ENCODE results near the gene DOP1A.

Gene DOP1A

GRCh38 chr6:83073615-83074014 lies 6.1 kb downstream of the DOP1A start:
- DNase-seq (ENCODE audit: low read depth in 2 of 2, low spot score in 1 of 2): no peak

- DNase-seq (ENCODE audit: low read depth in 2 of 2, low spot score in 1 of 2): no peak
Observed at GRCh38 chr6:83083476-83083875, 16.0 kb downstream of the DOP1A start.

- no peak for DNase-seq (ENCODE audit: low read depth in 2 of 2, low spot score in 1 of 2)
Observed at GRCh38 chr6:83086751-83087150, 19.3 kb downstream of the DOP1A start.

- DNase-seq (ENCODE audit: low read depth in 2 of 2, low spot score in 1 of 2): no peak
Observed at GRCh38 chr6:83092756-83093399, 25.4 kb downstream of the DOP1A start.

GRCh38 chr6:83096791-83097190 lies 29.3 kb downstream of the DOP1A start:
- DNase-seq (ENCODE audit: low read depth in 2 of 2, low spot score in 1 of 2): no peak

- DNase-seq (ENCODE audit: low read depth in 2 of 2, low spot score in 1 of 2): no peak
Observed at GRCh38 chr6:83097204-83097603, 29.7 kb downstream of the DOP1A start.

- DNase-seq (ENCODE audit: low read depth in 2 of 2, low spot score in 1 of 2): no peak
Observed at GRCh38 chr6:83097675-83098074, 30.2 kb downstream of the DOP1A start.

GRCh38 chr6:83098589-83098988 lies 31.1 kb downstream of the DOP1A start:
- no peak for DNase-seq (ENCODE audit: low read depth in 2 of 2, low spot score in 1 of 2)

GRCh38 chr6:83108378-83108777 lies 40.9 kb downstream of the DOP1A start:
- DNase-seq (ENCODE audit: low read depth in 2 of 2, low spot score in 1 of 2): no peak

GRCh38 chr6:83113258-83113657 lies 45.8 kb downstream of the DOP1A start:
- DNase-seq (ENCODE audit: low read depth in 2 of 2, low spot score in 1 of 2): no peak

GRCh38 chr6:83114164-83114563 lies 46.7 kb downstream of the DOP1A start:
- no peak for DNase-seq (ENCODE audit: low read depth in 2 of 2, low spot score in 1 of 2)

GRCh38 chr6:83117802-83118201 lies 50.3 kb downstream of the DOP1A start:
- no peak for DNase-seq (ENCODE audit: low read depth in 2 of 2, low spot score in 1 of 2)

- DNase-seq (ENCODE audit: low read depth in 2 of 2, low spot score in 1 of 2): no peak
Observed at GRCh38 chr6:83119742-83120300, 52.4 kb downstream of the DOP1A start.

- DNase-seq (ENCODE audit: low read depth in 2 of 2, low spot score in 1 of 2): no peak
Observed at GRCh38 chr6:83124553-83124952, 57.1 kb downstream of the DOP1A start.

GRCh38 chr6:83125425-83125824 lies 58.0 kb downstream of the DOP1A start:
- DNase-seq (ENCODE audit: low read depth in 2 of 2, low spot score in 1 of 2): no peak

- DNase-seq (ENCODE audit: low read depth in 2 of 2, low spot score in 1 of 2): no peak
Observed at GRCh38 chr6:83126223-83126622, 58.8 kb downstream of the DOP1A start.

GRCh38 chr6:83126807-83127206 lies 59.3 kb downstream of the DOP1A start:
- DNase-seq (ENCODE audit: low read depth in 2 of 2, low spot score in 1 of 2): no peak

GRCh38 chr6:83127258-83127657 lies 59.8 kb downstream of the DOP1A start:
- no peak for DNase-seq (ENCODE audit: low read depth in 2 of 2, low spot score in 1 of 2)

- DNase-seq (ENCODE audit: low read depth in 2 of 2, low spot score in 1 of 2): no peak
Observed at GRCh38 chr6:83127976-83128375, 60.5 kb downstream of the DOP1A start.

- DNase-seq (ENCODE audit: low read depth in 2 of 2, low spot score in 1 of 2): no peak
Observed at GRCh38 chr6:83132121-83132520, 64.7 kb downstream of the DOP1A start.

GRCh38 chr6:83138118-83138722 lies 70.7 kb downstream of the DOP1A start:
- no peak for DNase-seq (ENCODE audit: low read depth in 2 of 2, low spot score in 1 of 2)

- no peak for DNase-seq (ENCODE audit: low read depth in 2 of 2, low spot score in 1 of 2)
Observed at GRCh38 chr6:83138758-83139157, 71.3 kb downstream of the DOP1A start.

- DNase-seq (ENCODE audit: low read depth in 2 of 2, low spot score in 1 of 2): no peak
Observed at GRCh38 chr6:83151114-83151513, 83.6 kb downstream of the DOP1A start.

Measured in stimulated activated CD8-positive, alpha-beta memory T cell treated with anti-CD3 and anti-CD28 coated beads, Interleukin-4, amount 100 ng/mL, for 4 hours (primary cell).